ENCODE measurements around the gene PRKCE. TPM values are rescaled to one million over a fixed set of nuclear protein-coding genes. Genes with fewer than 3 reads are reported as not detected.
A peak's percentile ranks its signal among the peaks of the same experiment; 100 is the strongest.

Gene PRKCE
- total and polyA plus RNA-seq, 4 donors, result 2.5 to 38.6 (median 5.8) TPM

DNA sequence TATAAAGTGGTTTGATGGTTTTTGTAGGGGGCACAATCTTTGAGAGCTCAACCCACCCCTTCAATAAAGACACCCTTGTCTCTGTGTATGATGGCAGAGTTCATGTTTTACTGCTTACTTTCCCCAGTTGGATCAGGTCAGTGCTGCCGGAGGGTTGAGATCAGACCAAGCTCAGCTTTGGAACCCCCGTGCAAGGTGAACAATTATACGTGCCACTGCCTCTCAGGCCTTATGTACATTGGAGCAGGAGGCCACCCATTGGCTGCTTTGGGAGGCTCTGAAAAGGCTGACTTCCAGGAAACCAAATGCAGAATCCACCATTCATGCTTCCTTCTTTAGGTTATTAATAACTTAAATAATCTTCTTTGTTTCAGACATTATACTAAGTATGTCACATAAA lies 542.4 kb downstream of the PRKCE start (continued):
- TF ChIP-seq RAD21 (IDR thresholded peaks at IDR 0.05) (no peak), EGR1 (IDR thresholded peaks at IDR 0.05; ENCODE audit: low read depth in 2 of 2) (no peak), JUND (IDR thresholded peaks at IDR 0.05) (no peak)
- TF ChIP-seq, protein P1, sequence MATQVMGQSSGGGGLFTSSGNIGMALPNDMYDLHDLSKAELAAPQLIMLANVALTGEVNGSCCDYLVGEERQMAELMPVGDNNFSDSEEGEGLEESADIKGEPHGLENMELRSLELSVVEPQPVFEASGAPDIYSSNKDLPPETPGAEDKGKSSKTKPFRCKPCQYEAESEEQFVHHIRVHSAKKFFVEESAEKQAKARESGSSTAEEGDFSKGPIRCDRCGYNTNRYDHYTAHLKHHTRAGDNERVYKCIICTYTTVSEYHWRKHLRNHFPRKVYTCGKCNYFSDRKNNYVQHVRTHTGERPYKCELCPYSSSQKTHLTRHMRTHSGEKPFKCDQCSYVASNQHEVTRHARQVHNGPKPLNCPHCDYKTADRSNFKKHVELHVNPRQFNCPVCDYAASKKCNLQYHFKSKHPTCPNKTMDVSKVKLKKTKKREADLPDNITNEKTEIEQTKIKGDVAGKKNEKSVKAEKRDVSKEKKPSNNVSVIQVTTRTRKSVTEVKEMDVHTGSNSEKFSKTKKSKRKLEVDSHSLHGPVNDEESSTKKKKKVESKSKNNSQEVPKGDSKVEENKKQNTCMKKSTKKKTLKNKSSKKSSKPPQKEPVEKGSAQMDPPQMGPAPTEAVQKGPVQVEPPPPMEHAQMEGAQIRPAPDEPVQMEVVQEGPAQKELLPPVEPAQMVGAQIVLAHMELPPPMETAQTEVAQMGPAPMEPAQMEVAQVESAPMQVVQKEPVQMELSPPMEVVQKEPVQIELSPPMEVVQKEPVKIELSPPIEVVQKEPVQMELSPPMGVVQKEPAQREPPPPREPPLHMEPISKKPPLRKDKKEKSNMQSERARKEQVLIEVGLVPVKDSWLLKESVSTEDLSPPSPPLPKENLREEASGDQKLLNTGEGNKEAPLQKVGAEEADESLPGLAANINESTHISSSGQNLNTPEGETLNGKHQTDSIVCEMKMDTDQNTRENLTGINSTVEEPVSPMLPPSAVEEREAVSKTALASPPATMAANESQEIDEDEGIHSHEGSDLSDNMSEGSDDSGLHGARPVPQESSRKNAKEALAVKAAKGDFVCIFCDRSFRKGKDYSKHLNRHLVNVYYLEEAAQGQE (IDR thresholded peaks at IDR 0.05), result no peak
- TF ChIP-seq, protein P2, sequence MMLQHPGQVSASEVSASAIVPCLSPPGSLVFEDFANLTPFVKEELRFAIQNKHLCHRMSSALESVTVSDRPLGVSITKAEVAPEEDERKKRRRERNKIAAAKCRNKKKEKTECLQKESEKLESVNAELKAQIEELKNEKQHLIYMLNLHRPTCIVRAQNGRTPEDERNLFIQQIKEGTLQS (IDR thresholded peaks at IDR 0.05), result no peak

GRCh38 chr2:46194856-46195255 lies 543.4 kb downstream of the PRKCE start:
- Histone ChIP-seq H3K27me3 (ENCODE audit: control insufficient read depth in 4 of 4, insufficient read depth in 4 of 4, low read length in 3 of 4) (no peaks in the 10 kb centered on the region), H3K27ac (ENCODE audit: low read depth in 1 of 2, low read length in 2 of 2) (no peak overlapping the region), H3K4me1 (ENCODE audit: control insufficient read depth in 4 of 4, insufficient read depth in 4 of 4, low read length in 3 of 4) (no peaks in the 10 kb centered on the region), H3K36me3 (ENCODE audit: control insufficient read depth in 4 of 4, insufficient read depth in 3 of 4, low read depth in 1 of 4, low read length in 3 of 4) (no peaks in the 10 kb centered on the region), H3K9me3 (ENCODE audit: control insufficient read depth in 4 of 4, low read length in 3 of 4) (no peaks in the 10 kb centered on the region), H3K4me3 (ENCODE audit: low read depth in 1 of 3, low read length in 3 of 3) (no peak overlapping the region), H3K9ac (ENCODE audit: low read depth in 1 of 2, low read length in 2 of 2) (no peak overlapping the region)
- peak; percentile 20 for DNase-seq (ENCODE audit: low spot score)
- WGBS, result 72% methylated on average over 2 of the region's 2 CpGs
- TF ChIP-seq, protein P2 (IDR thresholded peaks at IDR 0.05), result no peak
- TF ChIP-seq RXRA (IDR thresholded peaks at IDR 0.05) (no peak), FOXA2 (IDR thresholded peaks at IDR 0.05) (no peak), TAF1 (conservative IDR thresholded peaks at IDR 0.05) (no peak), EGR1 (IDR thresholded peaks at IDR 0.05; ENCODE audit: low read depth in 2 of 2) (no peak), NR2F2 (IDR thresholded peaks at IDR 0.05) (no peak), YY1 (IDR thresholded peaks at IDR 0.05) (no peak), HNF4G (IDR thresholded peaks at IDR 0.05) (no peak), GABPA (IDR thresholded peaks at IDR 0.05 in 1 of 2, conservative IDR thresholded peaks at IDR 0.05 in 1 of 2) (no peak), HNF4A (conservative IDR thresholded peaks at IDR 0.05) (no peak), JUND (IDR thresholded peaks at IDR 0.05) (no peak), RAD21 (IDR thresholded peaks at IDR 0.05) (no peak)
- TF ChIP-seq, protein P3, sequence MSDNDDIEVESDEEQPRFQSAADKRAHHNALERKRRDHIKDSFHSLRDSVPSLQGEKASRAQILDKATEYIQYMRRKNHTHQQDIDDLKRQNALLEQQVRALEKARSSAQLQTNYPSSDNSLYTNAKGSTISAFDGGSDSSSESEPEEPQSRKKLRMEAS (IDR thresholded peaks at IDR 0.05), result no peak
- TF ChIP-seq, protein P1 (IDR thresholded peaks at IDR 0.05), result no peak
- TF ChIP-seq, protein P4, sequence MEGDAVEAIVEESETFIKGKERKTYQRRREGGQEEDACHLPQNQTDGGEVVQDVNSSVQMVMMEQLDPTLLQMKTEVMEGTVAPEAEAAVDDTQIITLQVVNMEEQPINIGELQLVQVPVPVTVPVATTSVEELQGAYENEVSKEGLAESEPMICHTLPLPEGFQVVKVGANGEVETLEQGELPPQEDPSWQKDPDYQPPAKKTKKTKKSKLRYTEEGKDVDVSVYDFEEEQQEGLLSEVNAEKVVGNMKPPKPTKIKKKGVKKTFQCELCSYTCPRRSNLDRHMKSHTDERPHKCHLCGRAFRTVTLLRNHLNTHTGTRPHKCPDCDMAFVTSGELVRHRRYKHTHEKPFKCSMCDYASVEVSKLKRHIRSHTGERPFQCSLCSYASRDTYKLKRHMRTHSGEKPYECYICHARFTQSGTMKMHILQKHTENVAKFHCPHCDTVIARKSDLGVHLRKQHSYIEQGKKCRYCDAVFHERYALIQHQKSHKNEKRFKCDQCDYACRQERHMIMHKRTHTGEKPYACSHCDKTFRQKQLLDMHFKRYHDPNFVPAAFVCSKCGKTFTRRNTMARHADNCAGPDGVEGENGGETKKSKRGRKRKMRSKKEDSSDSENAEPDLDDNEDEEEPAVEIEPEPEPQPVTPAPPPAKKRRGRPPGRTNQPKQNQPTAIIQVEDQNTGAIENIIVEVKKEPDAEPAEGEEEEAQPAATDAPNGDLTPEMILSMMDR (IDR thresholded peaks at IDR 0.05; ENCODE audit: low read depth, low read length, missing input control), result no peak

All from liver (tissue), 9 donors.